ENCODE results near the gene WASL. TPM values are rescaled to one million over a fixed set of nuclear protein-coding genes. Genes with fewer than 3 reads are reported as not detected.

The WASL gene
- total RNA-seq, 3 donors from 2014 or later (not counting 1 experiment from before 2014, with no cell fraction given), result 9.6 to 12.1 (median 10.6) TPM

GRCh38 chr7:123748171-123748733 is 551 bp downstream of the WASL start:
- DNase-seq, result peak in 1 of 2 donors; percentile 50

DNA sequence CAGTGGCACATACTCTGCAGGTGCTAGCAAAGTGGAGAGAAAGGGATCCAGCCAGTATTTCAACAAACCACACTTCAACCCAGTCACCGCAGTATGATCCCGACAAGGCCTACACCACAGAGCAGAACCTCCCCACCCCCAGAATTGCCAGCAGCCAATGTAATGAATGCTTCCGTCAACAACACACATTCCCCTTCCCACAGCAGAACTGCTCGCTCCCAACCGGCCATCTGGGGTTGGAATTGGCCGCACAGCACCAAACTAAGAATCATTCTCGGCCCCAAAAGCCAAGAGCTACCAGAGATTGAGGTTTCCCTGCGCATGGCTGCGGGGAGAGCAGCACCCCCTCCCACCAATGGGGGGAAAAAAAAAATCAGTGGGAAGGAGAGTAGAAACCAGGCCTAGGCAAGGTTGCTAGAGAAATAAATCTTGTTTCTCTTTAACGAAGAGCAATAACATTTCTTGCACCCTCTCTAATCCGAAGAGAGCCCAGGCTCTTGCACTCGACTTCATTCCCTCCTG is 1.1 kb downstream of the WASL start:
- H3K27ac Mint-ChIP-seq, result peak overlapping the region; percentile 92
- H3K4me1 ChIP-seq (ENCODE audit: control insufficient read depth, insufficient read depth, low read length), result peaks cover 15% of the 10 kb centered on the region
- H3K27me3 ChIP-seq (ENCODE audit: control insufficient read depth, insufficient read depth, low read length), result no peaks in the 10 kb centered on the region
- peak overlapping the region; percentile 22 for H3K27ac ChIP-seq (ENCODE audit: low read length)
- TF ChIP-seq, protein P1, sequence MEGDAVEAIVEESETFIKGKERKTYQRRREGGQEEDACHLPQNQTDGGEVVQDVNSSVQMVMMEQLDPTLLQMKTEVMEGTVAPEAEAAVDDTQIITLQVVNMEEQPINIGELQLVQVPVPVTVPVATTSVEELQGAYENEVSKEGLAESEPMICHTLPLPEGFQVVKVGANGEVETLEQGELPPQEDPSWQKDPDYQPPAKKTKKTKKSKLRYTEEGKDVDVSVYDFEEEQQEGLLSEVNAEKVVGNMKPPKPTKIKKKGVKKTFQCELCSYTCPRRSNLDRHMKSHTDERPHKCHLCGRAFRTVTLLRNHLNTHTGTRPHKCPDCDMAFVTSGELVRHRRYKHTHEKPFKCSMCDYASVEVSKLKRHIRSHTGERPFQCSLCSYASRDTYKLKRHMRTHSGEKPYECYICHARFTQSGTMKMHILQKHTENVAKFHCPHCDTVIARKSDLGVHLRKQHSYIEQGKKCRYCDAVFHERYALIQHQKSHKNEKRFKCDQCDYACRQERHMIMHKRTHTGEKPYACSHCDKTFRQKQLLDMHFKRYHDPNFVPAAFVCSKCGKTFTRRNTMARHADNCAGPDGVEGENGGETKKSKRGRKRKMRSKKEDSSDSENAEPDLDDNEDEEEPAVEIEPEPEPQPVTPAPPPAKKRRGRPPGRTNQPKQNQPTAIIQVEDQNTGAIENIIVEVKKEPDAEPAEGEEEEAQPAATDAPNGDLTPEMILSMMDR (IDR thresholded peaks at IDR 0.05), result no peak
- 2% methylated on average over 10 of the region's 12 CpGs for WGBS (ENCODE audit: insufficient coverage)
- no peaks in the 10 kb centered on the region for H3K9me3 Mint-ChIP-seq
- no peaks in the 10 kb centered on the region for H3K36me3 Mint-ChIP-seq
- peak overlapping the region; percentile 94 for H3K4me3 Mint-ChIP-seq
- DNase-seq, result peak; percentile 16 to 51
- H3K4me3 ChIP-seq (ENCODE audit: low read length), result peak overlapping the region; percentile 83
- H3K4me1 Mint-ChIP-seq, result peaks cover 56 to 62% of the 10 kb centered on the region in 2 donors
- no peaks in the 10 kb centered on the region for H3K9me3 ChIP-seq (ENCODE audit: control insufficient read depth, insufficient read depth, low read length)
- intact Hi-C loops (cut with micrococcal nuclease), result loop anchor here (2.0 to 5.0 kb wide), 3 partner anchors 17 to 210 kb away; partner anchors contain the start of gene NDUFA5
- H3K27me3 Mint-ChIP-seq (ENCODE audit: low read depth in 2 of 2), result no peaks in the 10 kb centered on the region
- H3K36me3 ChIP-seq (ENCODE audit: control insufficient read depth, insufficient read depth, low read length), result no peaks in the 10 kb centered on the region
- ATAC-seq, result no peak

More at GRCh38 chr7:123748171-123748733, 551 bp downstream of the WASL start:
- intact Hi-C loops (cut with micrococcal nuclease), result loop anchor here (2.0 to 5.0 kb wide), 2 partner anchors 191 to 211 kb away; partner anchors contain the start of gene NDUFA5
- Mint-ChIP-seq H3K36me3 (no peaks in the 10 kb centered on the region), H3K4me3 (peak overlapping the region; percentile 94), H3K27ac (peak overlapping the region; percentile 92), H3K27me3 (ENCODE audit: low read depth in 2 of 2) (no peaks in the 10 kb centered on the region), H3K4me1 (peaks cover 50 to 61% of the 10 kb centered on the region in 2 donors), H3K9me3 (no peaks in the 10 kb centered on the region)
- H3K9me3 ChIP-seq (ENCODE audit: control insufficient read depth, insufficient read depth, low read length), result no peaks in the 10 kb centered on the region
- H3K27me3 ChIP-seq (ENCODE audit: control insufficient read depth, insufficient read depth, low read length), result no peaks in the 10 kb centered on the region
- peak overlapping the region; percentile 83 for H3K4me3 ChIP-seq (ENCODE audit: low read length)
- under 1% methylated on average over 46 of the region's 46 CpGs for WGBS (ENCODE audit: insufficient coverage)
- TF ChIP-seq, protein P1 (IDR thresholded peaks at IDR 0.05), result no peak
- peak; percentile 19 to 27 (median 22) for ATAC-seq
- H3K27ac ChIP-seq (ENCODE audit: low read length), result peak overlapping the region; percentile 90
- H3K4me1 ChIP-seq (ENCODE audit: control insufficient read depth, insufficient read depth, low read length), result peaks cover 15% of the 10 kb centered on the region
- no peaks in the 10 kb centered on the region for H3K36me3 ChIP-seq (ENCODE audit: control insufficient read depth, insufficient read depth, low read length)

- DNase-seq, result peak in 1 of 2 donors; percentile 19
- Mint-ChIP-seq H3K4me3 (peak overlapping the region; percentile 94), H3K4me1 (peaks cover 57 to 62% of the 10 kb centered on the region in 2 donors), H3K27ac (peak overlapping the region; percentile 92), H3K36me3 (no peaks in the 10 kb centered on the region), H3K9me3 (no peaks in the 10 kb centered on the region), H3K27me3 (ENCODE audit: low read depth in 2 of 2) (no peaks in the 10 kb centered on the region)
- H3K4me1 ChIP-seq (ENCODE audit: control insufficient read depth, insufficient read depth, low read length), result peaks cover 15% of the 10 kb centered on the region
- TF ChIP-seq, protein P1 (IDR thresholded peaks at IDR 0.05), result no peak
- ATAC-seq, result no peak
- intact Hi-C loops (cut with micrococcal nuclease), result loop anchor here (2.0 to 5.0 kb wide), 2 partner anchors 16 to 210 kb away; no protein-coding TSS in a partner anchor
- no peaks in the 10 kb centered on the region for H3K36me3 ChIP-seq (ENCODE audit: control insufficient read depth, insufficient read depth, low read length)
- whole genome bisulfite sequencing (ENCODE audit: insufficient coverage), result 15% methylated on average over 4 of the region's 4 CpGs
- no peaks in the 10 kb centered on the region for H3K9me3 ChIP-seq (ENCODE audit: control insufficient read depth, insufficient read depth, low read length)
- H3K27me3 ChIP-seq (ENCODE audit: control insufficient read depth, insufficient read depth, low read length), result no peaks in the 10 kb centered on the region
- H3K27ac ChIP-seq (ENCODE audit: low read length), result no peak overlapping the region
- peak overlapping the region; percentile 83 for H3K4me3 ChIP-seq (ENCODE audit: low read length)
Observed at GRCh38 chr7:123746931-123747488, 1.8 kb downstream of the WASL start.

Data from natural killer cell (primary cell).